ENCODE results near the gene TTC23L. TPM values are rescaled to one million over a fixed set of nuclear protein-coding genes. Genes with fewer than 3 reads are reported as not detected.
A peak's percentile ranks its signal among the peaks of the same experiment; 100 is the strongest.
"Not testable (repeated sequence)": the region's sequence is repeated elsewhere in the genome, so short reads cannot be mapped to it uniquely, and the experiment has no call there.

The TTC23L gene
- 1 to 10 TPM in 1 of 12 donors, under 1 TPM in 9, not detected in 2; 0.13 to 1.9 (median 0.24) TPM for polyA plus RNA-seq (ENCODE audit: insufficient read length in 12 of 12)
- long read RNA-seq, donor 1, partial matches to known transcripts, result 9 of 17 reads
- long read RNA-seq, donor 1, other reads (novel, unspliced or antisense), result 8 of 17 reads
- long read RNA-seq, donor 2, partial matches to known transcripts, result 8 of 13 reads
- long read RNA-seq, donor 2, other reads (novel, unspliced or antisense), result 5 of 13 reads
- long read RNA-seq, donor 3, result 0 reads
- long read RNA-seq, donor 4, result 0 reads
- long read RNA-seq, donor 5, partial matches to known transcripts, result 48 of 48 reads
- long read RNA-seq, donor 5, other reads (novel, unspliced or antisense), result 0 of 48 reads
- long read RNA-seq, donor 6, result 0 reads
- long read RNA-seq, donor 7, result 0 reads
- long read RNA-seq, donor 8, partial matches to known transcripts, result 24 of 24 reads
- long read RNA-seq, donor 8, other reads (novel, unspliced or antisense), result 0 of 24 reads
- long read RNA-seq, donor 9, partial matches to known transcripts, result 15 of 15 reads
- long read RNA-seq, donor 9, other reads (novel, unspliced or antisense), result 0 of 15 reads
- long read RNA-seq, donor 10, partial matches to known transcripts, result 0 of 12 reads
- long read RNA-seq, donor 10, other reads (novel, unspliced or antisense), result 12 of 12 reads
- long read RNA-seq, donor 11, partial matches to known transcripts, result 17 of 24 reads
- long read RNA-seq, donor 11, other reads (novel, unspliced or antisense), result 7 of 24 reads

- peak; percentile 87 for DNase-seq
Observed at GRCh38 chr5:34838785-34839714, at the start of gene TTC23L. TTC23L (plus strand) TSS chr5:34839164; CDS start chr5:34840672, 1,508 bp downstream.

- no peak for DNase-seq
Observed at GRCh38 chr5:34789639-34790038, 49.3 kb upstream of the TTC23L start.

GRCh38 chr5:34790069-34790468, 48.9 kb upstream of the TTC23L start:
- DNase-seq, result no peak

GRCh38 chr5:34791761-34792244, 47.2 kb upstream of the TTC23L start:
- DNase-seq, result no peak

GRCh38 chr5:34802834-34803563, 36.0 kb upstream of the TTC23L start:
- no peak for DNase-seq

- DNase-seq, result peak; percentile 25
Observed at GRCh38 chr5:34803974-34804732, 34.8 kb upstream of the TTC23L start.

GRCh38 chr5:34804913-34805312, 34.1 kb upstream of the TTC23L start:
- no peak for DNase-seq

- DNase-seq, result no peak
Observed at GRCh38 chr5:34806532-34806931, 32.4 kb upstream of the TTC23L start.

- no peak for DNase-seq
Observed at GRCh38 chr5:34811706-34812105, 27.3 kb upstream of the TTC23L start.

GRCh38 chr5:34813509-34813908, 25.5 kb upstream of the TTC23L start:
- DNase-seq, result no peak

GRCh38 chr5:34817558-34818351, 21.2 kb upstream of the TTC23L start:
- no peak for DNase-seq

GRCh38 chr5:34818717-34819116, 20.2 kb upstream of the TTC23L start:
- no peak for DNase-seq

- DNase-seq, result no peak
Observed at GRCh38 chr5:34820593-34820992, 18.4 kb upstream of the TTC23L start.

- DNase-seq, result no peak
Observed at GRCh38 chr5:34822956-34823715, 15.8 kb upstream of the TTC23L start.

GRCh38 chr5:34826347-34826746, 12.6 kb upstream of the TTC23L start:
- no peak for DNase-seq

- DNase-seq, result no peak
Observed at GRCh38 chr5:34827588-34828506, 11.1 kb upstream of the TTC23L start.

- DNase-seq, result not testable (repeated sequence)
Observed at GRCh38 chr5:34830827-34831226, 8.1 kb upstream of the TTC23L start.

Data from muscle of arm (tissue), 14 donors.